K562 (cell line): ENCODE data around the gene NAA80. TPM values are rescaled to one million over a fixed set of nuclear protein-coding genes. Genes with fewer than 3 reads are reported as not detected.

Experiments used
- CHD4 ChIP-seq: fragments of 200-600 bp; sonication (generic); IDR thresholded peaks from 3 replicates; pipeline ENCODE4 v1.6.1; 2012; ENCODE audit warnings: low read depth, mild to moderate bottlenecking, mixed read lengths, low read length, inconsistent platforms; ENCODE audit not compliant: insufficient read depth, insufficient replicate concordance, poor library complexity, severe bottlenecking
- DNMT1 ChIP-seq: fragments of 450-650 bp; IDR thresholded peaks from 2 replicates; pipeline ENCODE4 v1.6.1; 2016; ENCODE audit warnings: antibody characterized with exemption, mild to moderate bottlenecking
- EHMT2 ChIP-seq: fragments of 450-650 bp; IDR thresholded peaks from 2 replicates; pipeline ENCODE4 v1.6.1; 2018; ENCODE audit warnings: antibody characterized with exemption
- ELF2 ChIP-seq: fragments of 250-450 bp; sonication (Bioruptor Pico); IDR thresholded peaks from 2 replicates; pipeline ENCODE4 v1.5.0; 2021; ENCODE audit warnings: mild to moderate bottlenecking
- ETV1 ChIP-seq: fragments of 450-650 bp; conservative IDR thresholded peaks from 2 replicates; pipeline ENCODE4 v1.6.1; 2016; ENCODE audit warnings: missing genetic modification characterization, control low read depth, low read depth, missing compliant biosample characterization
- GTF2A2 ChIP-seq: IDR thresholded peaks from 2 replicates; pipeline ENCODE4 v1.6.1; 2016; ENCODE audit warnings: mild to moderate bottlenecking, missing genetic modification characterization, missing compliant biosample characterization
- HNRNPL ChIP-seq: fragments of 200-400 bp; formaldehyde crosslinking; IDR thresholded peaks from 2 replicates; pipeline ENCODE4 v1.6.1; 2017; ENCODE audit warnings: low read depth, mild to moderate bottlenecking, low read length
- ILK ChIP-seq: fragments of 450-650 bp; IDR thresholded peaks from 2 replicates; pipeline ENCODE4 v1.6.1; 2016; ENCODE audit warnings: missing genetic modification characterization, low read depth, mild to moderate bottlenecking, missing compliant biosample characterization, moderate library complexity, borderline replicate concordance
- LEF1 ChIP-seq: fragments of 450-650 bp; IDR thresholded peaks from 2 replicates; pipeline ENCODE4 v1.6.1; 2016; ENCODE audit warnings: mild to moderate bottlenecking
- MCM5 ChIP-seq: fragments of 450-650 bp; IDR thresholded peaks from 2 replicates; pipeline ENCODE4 v1.6.1; 2016; ENCODE audit warnings: low read depth
- MED1 ChIP-seq: sonication (generic); formaldehyde crosslinking; IDR thresholded peaks from 2 replicates; pipeline ENCODE4 v1.8.1; 2023; ENCODE audit warnings: missing genetic modification reagents, borderline replicate concordance
- MEF2A ChIP-seq: IDR thresholded peaks from 2 replicates; pipeline ENCODE4 v1.6.1; 2011; ENCODE audit warnings: low read depth, mild to moderate bottlenecking, low read length, moderate library complexity; ENCODE audit not compliant: control insufficient read depth
- MTF1 ChIP-seq: fragments of 250-450 bp; sonication (Bioruptor Pico); IDR thresholded peaks from 2 replicates; pipeline ENCODE4 v1.9.0; 2021; ENCODE audit warnings: moderate library complexity, mild to moderate bottlenecking, inconsistent platforms, borderline replicate concordance
- MYBL2 ChIP-seq, 2 experiments: fragments of 450-650 bp in 1 of 2; sonication (generic) in 1 of 2; formaldehyde crosslinking in 1 of 2; IDR thresholded peaks; 2 replicates each; pipeline versions ENCODE4 v1.6.1 to v1.8.1; 2017 to 2022; ENCODE audit warnings: borderline replicate concordance in 1 of 2, inconsistent platforms in 1 of 2, low read depth in 1 of 2, mild to moderate bottlenecking in 1 of 2, missing genetic modification reagents in 1 of 2, moderate library complexity in 1 of 2
- NFE2L1 ChIP-seq: fragments of 450-650 bp; IDR thresholded peaks from 2 replicates; pipeline ENCODE4 v1.6.1; 2016; ENCODE audit warnings: missing genetic modification characterization, low read depth, mild to moderate bottlenecking, missing compliant biosample characterization, moderate library complexity, borderline replicate concordance
- NR2F6 ChIP-seq: fragments of 450-650 bp; formaldehyde crosslinking; IDR thresholded peaks from 2 replicates; pipeline ENCODE4 v1.4.0; 2020; ENCODE audit warnings: mild to moderate bottlenecking
- PTTG1 ChIP-seq: fragments of 450-650 bp; IDR thresholded peaks from 2 replicates; pipeline ENCODE4 v1.6.1; 2016; ENCODE audit warnings: low read depth, mild to moderate bottlenecking, missing genetic modification characterization, missing compliant biosample characterization
- PURB ChIP-seq: sonication (generic); formaldehyde crosslinking; IDR thresholded peaks from 2 replicates; pipeline ENCODE4 v1.9.0; 2021; ENCODE audit warnings: low read depth, mild to moderate bottlenecking, missing genetic modification reagents
- RAD51 ChIP-seq: fragments of 450-650 bp; IDR thresholded peaks from 2 replicates; pipeline ENCODE4 v1.7.1; 2016; ENCODE audit warnings: low read depth, mild to moderate bottlenecking, borderline replicate concordance
- RBM15 ChIP-seq: fragments of 200-400 bp; formaldehyde crosslinking; IDR thresholded peaks from 2 replicates; pipeline ENCODE4 v1.6.1; 2018; ENCODE audit warnings: mild to moderate bottlenecking, low read length, moderate library complexity; ENCODE audit not compliant: insufficient read depth
- RFX1 ChIP-seq: fragments of 450-650 bp; IDR thresholded peaks from 2 replicates; pipeline ENCODE4 v1.6.1; 2016; ENCODE audit warnings: mild to moderate bottlenecking, moderate library complexity
- STAT5B ChIP-seq: fragments of 250-450 bp; sonication (Bioruptor Pico); IDR thresholded peaks from 2 replicates; pipeline ENCODE4 v1.8.0; 2021; ENCODE audit warnings: mild to moderate bottlenecking, inconsistent platforms
- TCF7L2 ChIP-seq: fragments of 150-350 bp; IDR thresholded peaks from 2 replicates; pipeline ENCODE4 v1.6.1; 2016; ENCODE audit warnings: low read depth, mild to moderate bottlenecking, low read length, moderate library complexity
- ZFP36 ChIP-seq: fragments of 150-350 bp; IDR thresholded peaks from 2 replicates; pipeline ENCODE4 v1.6.1; 2018; ENCODE audit warnings: low read length, low read depth; ENCODE audit not compliant: partially characterized antibody
- ZNF175 ChIP-seq: fragments of 200-800 bp; sonication (Bioruptor generic); IDR thresholded peaks from 2 replicates; pipeline ENCODE4 v1.6.1; 2016; ENCODE audit warnings: low read depth, mild to moderate bottlenecking, missing genetic modification characterization, missing compliant biosample characterization
- ZNF224 ChIP-seq: sonication (generic); formaldehyde crosslinking; IDR thresholded peaks from 2 replicates; pipeline ENCODE4 v1.8.0; 2022; ENCODE audit warnings: mild to moderate bottlenecking, missing genetic modification reagents
- ZNF232 ChIP-seq: sonication (generic); formaldehyde crosslinking; IDR thresholded peaks from 2 replicates; pipeline ENCODE4 v1.8.0; 2022; ENCODE audit warnings: mild to moderate bottlenecking, missing genetic modification reagents
- ZNF668 ChIP-seq: fragments of 250-450 bp; sonication (Bioruptor Pico); IDR thresholded peaks from 2 replicates; pipeline ENCODE4 v1.8.0; 2022; ENCODE audit warnings: mild to moderate bottlenecking, inconsistent platforms
- polyA plus RNA-seq, 8 experiments: library from polyadenylated mRNA; depleted of rRNA in 4 of 8; stranded (reverse) in 5 of 8; unstranded in 3 of 8; fragments of >200 nt; fragmentation: Nextera tagmentation in 2 of 8; fragmentation: Illumina TruSeq in 1 of 8; extraction: Ambion mirVana in 2 of 8; extraction: Trizol in 1 of 8; gene quantifications; 2 replicates each; pipeline versions ENCODE4 v1.2.1 to v1.2.3, GENCODE V29; 2011 to 2014; ENCODE audit warnings: inconsistent platforms in 1 of 8, missing spikeins in 1 of 8
- total RNA-seq, 7 experiments: library from RNA; depleted of rRNA in 6 of 7; stranded (reverse); fragments of >200 nt in 6 of 7; fragmentation: Illumina TruSeq in 2 of 7; extraction: Trizol in 2 of 7; gene quantifications; 2 replicates each; pipeline versions ENCODE4 v1.2.1 to v1.2.3, GENCODE V29; 2011 to 2021; ENCODE audit warnings: low replicate concordance in 1 of 7

Gene NAA80
- total and polyA plus RNA-seq, 9 of the 15 experiments (the other 6 are each of a cell fraction or from before 2014, with no cell fraction given) = 0.82 to 24.0 (median 8.6) TPM

DNA sequence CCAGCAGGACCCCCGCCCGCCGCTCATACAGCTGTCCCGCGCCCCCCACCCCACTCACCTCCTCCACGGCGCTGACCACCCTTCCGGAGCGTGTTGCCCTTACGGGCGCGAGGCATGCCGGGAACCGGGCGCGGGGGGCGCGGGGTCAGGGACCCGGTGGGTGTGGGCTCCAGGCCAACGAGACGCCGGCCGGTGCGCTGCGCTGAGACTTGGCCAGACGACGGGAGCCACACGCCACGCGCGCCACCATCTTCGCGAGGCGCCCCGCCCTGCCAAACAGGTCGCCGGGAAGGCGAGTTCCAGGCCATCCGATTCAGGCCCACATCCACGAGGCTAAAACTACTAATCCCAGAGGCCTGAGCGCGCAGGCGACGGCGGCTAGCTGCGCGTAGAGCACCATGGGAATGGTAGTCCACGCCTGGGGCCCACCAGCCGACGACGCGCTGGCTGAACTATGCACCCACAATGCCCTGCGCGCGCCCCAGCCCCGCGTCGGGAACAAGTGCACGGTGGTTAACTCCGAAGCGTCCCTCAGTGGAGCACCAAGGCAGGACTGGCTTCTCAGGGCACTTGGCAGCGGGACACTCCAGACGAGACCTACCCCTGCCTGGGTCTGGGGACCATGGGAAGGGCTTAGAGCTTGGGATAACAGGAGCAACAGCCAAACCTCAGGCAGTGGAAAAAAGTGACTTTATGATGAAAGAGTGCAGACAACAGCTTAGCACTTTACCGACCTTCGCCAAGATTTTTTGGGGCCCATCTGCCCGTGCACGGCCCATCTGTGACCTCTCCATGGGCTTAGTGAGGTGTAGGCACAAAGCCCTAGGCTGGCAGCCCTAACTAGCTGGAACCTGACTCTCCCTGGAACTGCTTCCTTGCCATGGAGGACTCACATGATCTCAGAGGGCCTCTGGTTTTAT, 6.8 kb downstream of the NAA80 start, which contains the start of gene IFRD2 (continued):
- no peak for TF ChIP-seq DNMT1
- TF ChIP-seq MED1 = no peak
- TF ChIP-seq GTF2A2 (tag) = no peak
- TF ChIP-seq NR2F6 (CRISPR knock-in tag) = no peak
- TF ChIP-seq ZNF224 = no peak
- TF ChIP-seq NFE2L1 (tag) = no peak
- TF ChIP-seq RBM15 = no peak
- no peak for TF ChIP-seq LEF1
- peak; percentile 94 for TF ChIP-seq ZNF175 (CRISPR knock-in tag)
- TF ChIP-seq HNRNPL = no peak
- TF ChIP-seq ILK (tag) = no peak
- no peak for TF ChIP-seq MYBL2 (IDR thresholded peaks at IDR 0.05; ENCODE audit: low read depth)
- no peak for TF ChIP-seq MYBL2 (CRISPR knock-in tag; IDR thresholded peaks at IDR 0.05; ENCODE audit: borderline replicate concordance)
- no peak for TF ChIP-seq MEF2A
- no peak for TF ChIP-seq ZNF232 (CRISPR knock-in tag)
- no peak for TF ChIP-seq MTF1 (CRISPR knock-in tag)
- no peak for TF ChIP-seq TCF7L2
- TF ChIP-seq CHD4 = no peak
- no peak for TF ChIP-seq ZFP36
- no peak for TF ChIP-seq PURB (CRISPR knock-in tag)
- TF ChIP-seq EHMT2 = no peak
- TF ChIP-seq STAT5B = no peak
- no peak for TF ChIP-seq MCM5
- no peak for TF ChIP-seq ELF2
- TF ChIP-seq RAD51 = no peak
- TF ChIP-seq RFX1 = no peak
- TF ChIP-seq ZNF668 (CRISPR knock-in tag) = no peak
- TF ChIP-seq ETV1 (tag) = no peak
- 0 out of 2 replicates have a peak, but pooled peaks have one; percentile 23 for TF ChIP-seq PTTG1
